GM12874 (cell line): ENCODE results near the gene MACF1.

ENCODE experiments used
- TF ChIP-seq, protein P1 (sequence below): IDR thresholded peaks from 2 replicates; pipeline ENCODE4 v1.5.1; 2011; ENCODE audit warnings: low read depth, mild to moderate bottlenecking, control low read depth, low read length, moderate library complexity; ENCODE audit not compliant: insufficient read depth

The MACF1 gene

DNA sequence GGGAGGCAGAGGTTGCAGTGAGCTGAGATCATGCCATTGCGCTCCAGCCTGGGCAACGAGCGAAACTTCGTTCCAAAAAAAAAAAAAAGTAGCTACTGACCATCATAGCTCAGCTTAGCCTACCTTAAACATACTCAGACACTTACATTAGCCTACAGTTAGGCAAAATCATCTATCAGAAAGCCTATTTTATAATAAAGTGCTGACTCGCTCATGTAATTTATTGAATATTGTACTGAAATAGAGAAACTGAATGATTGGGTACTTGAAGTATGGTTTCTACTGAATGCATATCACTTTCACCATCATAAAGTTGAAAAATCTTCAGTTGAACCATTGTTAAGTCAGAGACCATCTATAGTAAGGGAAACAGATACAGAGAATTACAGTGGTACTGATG, 193.0 kb downstream of the MACF1 start:
- TF ChIP-seq, protein P1, sequence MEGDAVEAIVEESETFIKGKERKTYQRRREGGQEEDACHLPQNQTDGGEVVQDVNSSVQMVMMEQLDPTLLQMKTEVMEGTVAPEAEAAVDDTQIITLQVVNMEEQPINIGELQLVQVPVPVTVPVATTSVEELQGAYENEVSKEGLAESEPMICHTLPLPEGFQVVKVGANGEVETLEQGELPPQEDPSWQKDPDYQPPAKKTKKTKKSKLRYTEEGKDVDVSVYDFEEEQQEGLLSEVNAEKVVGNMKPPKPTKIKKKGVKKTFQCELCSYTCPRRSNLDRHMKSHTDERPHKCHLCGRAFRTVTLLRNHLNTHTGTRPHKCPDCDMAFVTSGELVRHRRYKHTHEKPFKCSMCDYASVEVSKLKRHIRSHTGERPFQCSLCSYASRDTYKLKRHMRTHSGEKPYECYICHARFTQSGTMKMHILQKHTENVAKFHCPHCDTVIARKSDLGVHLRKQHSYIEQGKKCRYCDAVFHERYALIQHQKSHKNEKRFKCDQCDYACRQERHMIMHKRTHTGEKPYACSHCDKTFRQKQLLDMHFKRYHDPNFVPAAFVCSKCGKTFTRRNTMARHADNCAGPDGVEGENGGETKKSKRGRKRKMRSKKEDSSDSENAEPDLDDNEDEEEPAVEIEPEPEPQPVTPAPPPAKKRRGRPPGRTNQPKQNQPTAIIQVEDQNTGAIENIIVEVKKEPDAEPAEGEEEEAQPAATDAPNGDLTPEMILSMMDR, result no peak

DNA sequence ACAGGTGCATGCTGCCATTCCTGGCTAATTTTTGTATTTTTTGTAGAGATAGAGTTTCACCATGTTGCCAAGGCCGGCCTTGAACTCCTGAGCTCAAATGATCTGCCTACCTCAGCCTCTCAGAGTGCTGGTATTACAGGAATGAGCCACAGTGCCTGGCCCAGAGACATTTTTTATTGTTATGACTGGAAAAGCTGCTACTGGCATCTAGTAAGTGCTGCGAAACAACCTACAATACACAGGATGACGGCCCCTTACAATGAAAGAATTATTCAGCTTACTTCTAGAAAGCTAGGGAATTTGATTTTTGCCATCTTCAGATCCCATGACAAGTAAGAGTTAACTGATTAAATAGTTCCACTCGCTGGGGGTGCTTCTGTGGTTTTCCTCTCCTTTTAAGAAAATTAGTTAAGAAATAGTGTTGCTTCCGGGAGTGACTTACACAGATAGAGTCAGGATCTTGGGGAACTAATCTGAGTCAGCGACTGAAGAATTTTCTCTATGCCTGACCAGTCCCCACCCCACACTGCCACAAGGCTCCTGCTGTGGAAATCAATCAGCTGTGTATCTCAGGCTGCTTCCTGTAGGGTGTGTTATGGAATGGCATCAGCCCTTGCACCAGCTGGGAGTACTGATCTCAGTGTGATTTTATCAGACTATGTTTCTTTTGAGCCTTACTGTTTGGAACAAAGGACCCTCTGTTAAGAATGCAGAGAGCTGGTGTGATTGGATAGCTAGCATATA, 194.0 kb downstream of the MACF1 start:
- TF ChIP-seq, protein P1, result no peak

DNA sequence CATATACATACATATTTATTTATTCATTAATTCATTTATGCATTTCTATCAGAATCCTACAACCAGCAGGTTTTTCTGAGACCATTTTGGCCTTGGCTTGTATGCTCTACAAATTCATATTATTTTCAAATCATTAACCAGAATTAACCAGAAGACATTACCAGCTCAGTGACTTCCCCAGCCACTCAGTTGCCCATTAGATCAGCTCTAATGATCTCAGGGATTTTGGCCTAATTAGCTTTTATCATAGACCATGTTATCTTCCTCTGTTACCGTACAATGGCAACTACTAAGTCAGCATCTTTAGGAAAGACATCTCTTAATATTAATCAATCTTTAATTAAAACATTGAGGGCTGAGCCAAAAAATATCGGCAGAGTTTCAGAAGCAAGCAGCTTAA, 196.6 kb downstream of the MACF1 start:
- TF ChIP-seq, protein P1, result no peak

DNA sequence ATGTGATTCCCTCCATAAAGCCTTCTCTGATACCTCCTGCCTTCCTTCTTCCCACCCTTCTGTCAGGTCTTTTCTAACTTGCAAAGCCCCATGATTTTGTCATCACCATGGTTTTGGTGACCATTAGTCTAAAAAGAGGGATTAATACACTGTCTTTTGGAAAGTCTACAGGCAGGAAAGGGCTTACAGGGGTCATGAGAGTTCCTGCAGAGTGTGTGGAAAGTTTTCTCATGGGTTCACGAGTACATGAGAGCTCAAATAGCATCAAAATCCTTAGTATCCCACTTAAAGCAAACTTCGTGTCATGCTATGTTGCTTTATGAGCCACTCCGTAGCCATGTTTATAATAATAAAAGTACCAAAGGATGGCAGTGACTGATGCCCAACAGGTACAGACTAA, 200.4 kb downstream of the MACF1 start:
- TF ChIP-seq, protein P1, result no peak

DNA sequence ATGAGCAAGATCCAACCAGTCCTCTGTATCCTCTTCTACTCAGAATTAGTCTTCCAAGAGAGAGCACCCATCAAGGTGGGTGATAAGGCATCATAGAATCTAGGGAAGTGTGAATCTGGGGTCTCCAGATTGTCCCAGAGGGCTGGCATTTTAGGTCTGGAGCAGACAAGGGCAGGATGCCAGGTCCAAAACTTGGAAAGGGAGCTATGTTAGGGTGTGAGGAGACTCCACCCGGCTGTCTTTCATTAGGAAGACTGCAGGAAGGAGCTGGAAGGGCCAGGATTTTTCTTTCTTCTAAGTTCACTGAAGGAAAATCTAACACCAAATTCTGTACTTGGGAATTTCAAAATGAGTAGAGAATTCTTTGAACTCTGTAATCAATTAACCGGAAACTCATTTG, 200.9 kb downstream of the MACF1 start:
- TF ChIP-seq, protein P1, result no peak

DNA sequence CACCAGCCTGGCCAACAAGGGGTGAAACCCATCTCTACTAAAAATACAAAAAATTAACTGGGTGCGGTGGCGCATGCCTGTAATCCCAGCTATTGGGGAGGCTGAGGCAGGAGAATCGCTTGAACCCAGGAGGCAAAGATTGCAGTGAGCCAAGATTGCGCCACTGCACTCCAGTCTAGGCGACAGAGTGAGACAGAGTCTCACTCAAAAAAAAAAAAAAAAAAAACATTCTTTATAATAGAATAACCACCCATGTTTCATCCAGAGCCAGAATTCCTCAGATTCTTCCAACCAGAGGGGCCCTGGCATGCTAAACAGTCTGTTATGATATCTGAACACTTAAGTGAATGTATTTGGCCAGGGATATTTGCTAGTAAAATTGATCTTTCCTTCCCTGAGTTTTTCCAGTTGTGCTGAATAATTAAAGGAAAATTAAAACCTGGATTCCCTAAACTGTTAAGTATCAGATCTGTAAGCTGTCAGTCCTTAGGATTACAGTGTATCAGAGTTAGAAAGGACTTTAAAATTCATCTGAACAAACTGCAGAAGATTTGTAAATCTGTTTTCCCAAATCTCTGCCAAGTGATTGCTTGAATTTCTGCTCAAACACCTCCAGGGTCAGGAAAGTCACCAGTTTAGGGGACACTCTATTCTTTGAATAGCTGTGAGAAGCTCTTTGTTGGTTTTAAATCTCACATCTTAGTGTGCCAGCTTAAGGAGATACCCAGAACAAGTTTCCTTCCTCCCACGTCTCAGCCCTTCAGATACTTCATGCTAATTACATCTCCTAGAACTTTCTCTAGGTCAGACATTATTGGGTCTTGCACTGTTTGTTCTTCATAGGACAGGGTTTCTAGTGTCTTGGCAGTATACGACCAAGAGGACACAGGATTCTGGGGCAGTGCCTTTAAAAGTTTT, 202.3 kb downstream of the MACF1 start:
- TF ChIP-seq, protein P1, result no peak

DNA sequence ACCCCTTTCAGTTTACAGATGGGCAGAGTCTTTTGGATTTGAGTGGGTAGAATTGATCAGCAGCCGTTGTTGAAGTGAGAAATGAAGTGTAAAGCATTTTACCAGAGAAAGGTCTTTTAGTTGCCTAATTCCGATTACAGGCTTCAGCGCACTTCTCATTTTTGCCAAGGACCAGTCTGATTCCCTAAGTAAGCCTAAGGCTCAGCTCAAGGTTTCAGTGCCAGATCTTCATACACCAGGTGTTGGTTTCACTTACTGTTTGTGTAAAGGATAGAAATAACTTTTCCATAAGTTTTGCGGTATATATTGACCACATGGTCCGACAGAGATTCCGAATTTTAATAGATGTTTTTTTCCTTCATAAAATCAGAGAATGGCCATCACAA, 203.0 kb downstream of the MACF1 start:
- TF ChIP-seq, protein P1, result no peak
